HL-60 (cell line): ENCODE results near the gene SMG1.
"Not testable (repeated sequence)": the region's sequence is repeated elsewhere in the genome, so short reads cannot be mapped to it uniquely, and the experiment has no call there.

Source experiments
- CTCF ChIP-seq: IDR thresholded peaks from one replicate; pipeline ENCODE4 v1.5.1; 2011; ENCODE audit warnings: low read length, control low read depth, inconsistent platforms; ENCODE audit not compliant: insufficient read depth
- GABPA ChIP-seq: IDR thresholded peaks from 2 replicates; pipeline ENCODE4 v1.6.1; 2012; ENCODE audit warnings: low read depth
- POLR2AphosphoS5 ChIP-seq: IDR thresholded peaks from 2 replicates; pipeline ENCODE4 v1.6.1; 2012; ENCODE audit warnings: low read depth

DNA sequence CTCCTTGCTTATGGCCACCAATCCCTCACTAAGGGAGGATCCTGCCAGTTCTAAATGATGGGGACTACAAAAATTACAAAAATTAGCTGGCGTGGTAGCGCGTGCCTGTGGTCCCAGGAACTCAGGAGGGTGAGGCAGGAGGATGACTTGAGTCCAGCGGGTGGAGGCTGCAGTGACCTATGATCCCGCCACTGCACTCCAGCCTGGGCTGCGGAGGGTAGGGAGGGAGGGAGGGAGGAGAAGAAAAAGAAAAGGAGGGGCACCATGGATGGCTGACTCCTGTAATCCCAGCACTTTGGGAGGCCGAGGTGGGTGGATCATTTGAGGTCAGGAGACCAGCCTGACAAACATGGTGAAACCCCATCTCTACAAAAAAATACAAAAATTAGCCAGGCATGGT lies 1.9 kb upstream of the SMG1 start:
- not testable (repeated sequence) for TF ChIP-seq CTCF, POLR2AphosphoS5, GABPA
